ENCODE data around the gene DGCR8.

- TF ChIP-seq, protein P1, sequence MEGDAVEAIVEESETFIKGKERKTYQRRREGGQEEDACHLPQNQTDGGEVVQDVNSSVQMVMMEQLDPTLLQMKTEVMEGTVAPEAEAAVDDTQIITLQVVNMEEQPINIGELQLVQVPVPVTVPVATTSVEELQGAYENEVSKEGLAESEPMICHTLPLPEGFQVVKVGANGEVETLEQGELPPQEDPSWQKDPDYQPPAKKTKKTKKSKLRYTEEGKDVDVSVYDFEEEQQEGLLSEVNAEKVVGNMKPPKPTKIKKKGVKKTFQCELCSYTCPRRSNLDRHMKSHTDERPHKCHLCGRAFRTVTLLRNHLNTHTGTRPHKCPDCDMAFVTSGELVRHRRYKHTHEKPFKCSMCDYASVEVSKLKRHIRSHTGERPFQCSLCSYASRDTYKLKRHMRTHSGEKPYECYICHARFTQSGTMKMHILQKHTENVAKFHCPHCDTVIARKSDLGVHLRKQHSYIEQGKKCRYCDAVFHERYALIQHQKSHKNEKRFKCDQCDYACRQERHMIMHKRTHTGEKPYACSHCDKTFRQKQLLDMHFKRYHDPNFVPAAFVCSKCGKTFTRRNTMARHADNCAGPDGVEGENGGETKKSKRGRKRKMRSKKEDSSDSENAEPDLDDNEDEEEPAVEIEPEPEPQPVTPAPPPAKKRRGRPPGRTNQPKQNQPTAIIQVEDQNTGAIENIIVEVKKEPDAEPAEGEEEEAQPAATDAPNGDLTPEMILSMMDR (IDR thresholded peaks at IDR 0.05), result no peak
- TF ChIP-seq EZH2 (IDR thresholded peaks at IDR 0.05), result no peak
Measured at GRCh38 chr22:20127869-20128618, 48.0 kb downstream of the DGCR8 start.

Data from neural progenitor cell (in vitro differentiated cells).